SK-N-SH (cell line): ENCODE results near the gene SLC22A13. TPM values are rescaled to one million over a fixed set of nuclear protein-coding genes. Genes with fewer than 3 reads are reported as not detected.

Experiments
- CTCF ChIA-PET: fragments of 300-600, 350-600 bp; formaldehyde crosslinking; extraction: SDS; loops from one replicate; lab custom pipeline; 2021; lab: Yijun Ruan, JAX
- POLR2A ChIA-PET: fragments of 350-600 bp; sonication (Branson Sonifier 250); formaldehyde crosslinking; extraction: SDS; loops from one replicate; lab custom pipeline; 2020; ENCODE audit warnings: antibody characterized with exemption, inconsistent platforms; lab: Yijun Ruan, JAX
- DNase-seq: peaks from one replicate; pipeline ENCODE4 v3.0.0; 2012
- H2AFZ ChIP-seq: fragments of 200-600 bp; sonication (generic); 2 replicates; pipeline ENCODE4 v1.8.1; 2016; ENCODE audit warnings: antibody characterized with exemption, mild to moderate bottlenecking, low read depth
- H3F3A ChIP-seq: fragments of 200-600 bp; sonication (generic); replicated peaks from 2 replicates; pipeline ENCODE3; 2016; ENCODE audit warnings: antibody characterized with exemption, mild to moderate bottlenecking; ENCODE audit not compliant: insufficient read depth
- H3K27ac ChIP-seq, 2 experiments: fragments of 200-500 bp in 1 of 2; fragments of 200-600 bp in 1 of 2; sonication (Bioruptor generic) in 1 of 2; sonication (generic), shearing (Covaris generic) in 1 of 2; 2 replicates each; pipeline versions ENCODE4 v1.5.1 to v1.6.1; 2014 to 2016; ENCODE audit warnings: low read depth in 2 of 2, inconsistent platforms in 1 of 2, low read length in 1 of 2, mild to moderate bottlenecking in 1 of 2, mixed read lengths in 1 of 2
- H3K27me3 ChIP-seq: fragments of 200-600 bp; sonication (generic), shearing (Covaris generic); 2 replicates; pipeline ENCODE4 v1.6.1; 2016; ENCODE audit warnings: mixed run types; ENCODE audit not compliant: insufficient read depth
- H3K36me3 ChIP-seq, 2 experiments: fragments of 200-500 bp in 1 of 2; fragments of 200-600 bp in 1 of 2; sonication (Bioruptor generic) in 1 of 2; sonication (generic) in 1 of 2; replicated peaks in 1 of 2; 2 replicates each; pipeline versions ENCODE3 to v1.5.1; 2014 to 2016; ENCODE audit warnings: low read length in 1 of 2, mild to moderate bottlenecking in 1 of 2; ENCODE audit not compliant: insufficient read depth in 2 of 2, control insufficient read depth in 1 of 2
- H3K4me1 ChIP-seq, 2 experiments: fragments of 200-500 bp in 1 of 2; fragments of 200-600 bp in 1 of 2; sonication (Bioruptor generic) in 1 of 2; sonication (generic), shearing (Covaris generic) in 1 of 2; 2 replicates each; pipeline versions ENCODE4 v1.5.1 to v1.6.1; 2014 to 2016; ENCODE audit warnings: low read depth in 1 of 2, low read length in 1 of 2, mixed run types in 1 of 2; ENCODE audit not compliant: insufficient read depth in 2 of 2, control insufficient read depth in 1 of 2
- H3K4me2 ChIP-seq: fragments of 200-600 bp; sonication (generic), shearing (Covaris generic); 2 replicates; pipeline ENCODE4 v1.6.1; 2017; ENCODE audit warnings: mixed run types
- H3K4me3 ChIP-seq, 2 experiments: fragments of 200-500 bp in 1 of 2; fragments of 200-600 bp in 1 of 2; sonication (Bioruptor generic) in 1 of 2; sonication (generic), shearing (Covaris generic) in 1 of 2; 2 replicates each; pipeline versions ENCODE4 v1.5.1 to v1.8.1; 2014 to 2016; ENCODE audit warnings: low read depth in 2 of 2, inconsistent platforms in 1 of 2, low read length in 1 of 2, mild to moderate bottlenecking in 1 of 2, mixed read lengths in 1 of 2, moderate library complexity in 1 of 2
- H3K79me2 ChIP-seq: fragments of 200-600 bp; sonication (generic); 2 replicates; pipeline ENCODE4 v1.8.1; 2017; ENCODE audit warnings: mild to moderate bottlenecking; ENCODE audit not compliant: insufficient read depth
- H3K9ac ChIP-seq: fragments of 200-600 bp; sonication (generic); 2 replicates; pipeline ENCODE4 v1.6.1; 2017; ENCODE audit warnings: mixed run types
- H3K9me2 ChIP-seq: fragments of 200-600 bp; sonication (generic); 2 replicates; pipeline ENCODE4 v1.6.1; 2017; ENCODE audit warnings: mixed run types
- H3K9me3 ChIP-seq: fragments of 200-600 bp; sonication (generic); 2 replicates; pipeline ENCODE4 v1.6.1; 2017; ENCODE audit warnings: mixed run types, mild to moderate bottlenecking, moderate library complexity
- H4K20me1 ChIP-seq: fragments of 200-600 bp; sonication (generic); 2 replicates; pipeline ENCODE4 v1.6.1; 2017; ENCODE audit warnings: mild to moderate bottlenecking, mixed run types; ENCODE audit not compliant: insufficient read depth
- CTCF ChIP-seq: fragments of 200-600 bp; sonication (generic); IDR thresholded peaks from 2 replicates; pipeline ENCODE4 v1.6.1; 2017; ENCODE audit warnings: antibody characterized with exemption, mild to moderate bottlenecking, moderate library complexity
- EP300 ChIP-seq, 2 experiments: IDR thresholded peaks; 2 replicates each; pipeline versions ENCODE4 v1.4.0 to v1.6.1; 2012; ENCODE audit warnings: borderline replicate concordance in 1 of 2, low read depth in 1 of 2, low read length in 1 of 2
- EZH2phosphoT487 ChIP-seq: fragments of 200-600 bp; sonication (generic); IDR thresholded peaks from 2 replicates; pipeline ENCODE4 v1.6.1; 2017; ENCODE audit warnings: low read depth, mixed run types, mild to moderate bottlenecking, antibody characterized with exemption, moderate library complexity, borderline replicate concordance
- FOSL2 ChIP-seq: IDR thresholded peaks from 2 replicates; pipeline ENCODE4 v1.4.0; 2012; ENCODE audit warnings: low read depth, mild to moderate bottlenecking, moderate library complexity, borderline replicate concordance
- FOXJ3 ChIP-seq: sonication (generic); formaldehyde crosslinking; IDR thresholded peaks from 2 replicates; pipeline ENCODE4 v1.5.1; 2020; ENCODE audit warnings: mild to moderate bottlenecking, missing genetic modification reagents
- FOXM1 ChIP-seq: IDR thresholded peaks from 2 replicates; pipeline ENCODE4 v1.4.0; 2012; ENCODE audit warnings: low read depth, mild to moderate bottlenecking
- JUND ChIP-seq: IDR thresholded peaks from 2 replicates; pipeline ENCODE4 v1.4.0; 2012
- MAX ChIP-seq: IDR thresholded peaks from 2 replicates; pipeline ENCODE4 v1.4.0; 2012; ENCODE audit warnings: low read depth
- MXI1 ChIP-seq: IDR thresholded peaks from 2 replicates; pipeline ENCODE4 v1.6.1; 2012; ENCODE audit warnings: mild to moderate bottlenecking, low read depth, low read length, improper control_type of control experiment
- NFIC ChIP-seq: IDR thresholded peaks from 2 replicates; pipeline ENCODE4 v1.4.0; 2012; ENCODE audit warnings: borderline replicate concordance
- PBX3 ChIP-seq: IDR thresholded peaks from 2 replicates; pipeline ENCODE4; 2012
- POLR2AphosphoS5 ChIP-seq: IDR thresholded peaks from 2 replicates; pipeline ENCODE4 v1.6.1; 2012; ENCODE audit warnings: low read depth, low read length
- RXRA ChIP-seq: IDR thresholded peaks from 2 replicates; pipeline ENCODE4 v1.4.0; 2012; ENCODE audit warnings: low read depth, mild to moderate bottlenecking, borderline replicate concordance
- SIN3A ChIP-seq: IDR thresholded peaks from 2 replicates; pipeline ENCODE4 v1.6.1; 2012; ENCODE audit warnings: low read depth, mild to moderate bottlenecking, low read length, moderate library complexity, borderline replicate concordance
- TAF1 ChIP-seq: IDR thresholded peaks from 2 replicates; pipeline ENCODE4 v1.6.1; 2012; ENCODE audit warnings: low read depth, mild to moderate bottlenecking, low read length, moderate library complexity, borderline replicate concordance
- USF2 ChIP-seq: fragments of 150-350 bp; IDR thresholded peaks from 2 replicates; pipeline ENCODE4 v1.6.1; 2017; ENCODE audit warnings: antibody characterized with exemption, low read length, low read depth, borderline replicate concordance
- ZBTB33 ChIP-seq: IDR thresholded peaks from 2 replicates; pipeline ENCODE4 v1.4.0; 2012; ENCODE audit warnings: low read depth, borderline replicate concordance
- polyA plus RNA-seq, 3 experiments: library from polyadenylated mRNA; depleted of rRNA; stranded (reverse); fragments of >200 nt; gene quantifications; 2 replicates each; pipeline ENCODE4 v1.2.3, GENCODE V29; 2012
- small RNA-seq, 7 experiments: library from RNA; depleted of rRNA; stranded (forward); fragments of <200 nt; gene quantifications; one replicate each; pipeline ENCODE3, GENCODE V24; 2012

SLC22A13 gene
- polyA plus RNA-seq, 1 of the 3 experiments (the other 2 are of a cell fraction) = 0.08 TPM

GRCh38 chr3:38327335-38328009 lies 61.9 kb downstream of the SLC22A13 start:
- Histone ChIP-seq H3K36me3 (no peaks in the 10 kb centered on the region), H3K27me3 (no peaks in the 10 kb centered on the region), H3K79me2 (no peaks in the 10 kb centered on the region), H3K4me3 (no peak overlapping the region), H4K20me1 (no peaks in the 10 kb centered on the region), H3K4me1 (no peaks in the 10 kb centered on the region), H2AFZ (no peak overlapping the region), H3K27ac (no peak overlapping the region), H3F3A (no peaks in the 10 kb centered on the region), H3K4me2 (no peak overlapping the region), H3K9ac (no peak overlapping the region), H3K9me2 (no peaks in the 10 kb centered on the region), H3K9me3 (no peaks in the 10 kb centered on the region)
- ChIA-PET POLR2A (no interaction called here), CTCF (interaction anchor here (0.7 to 1.9 kb wide), 6 partner anchors 9 to 328 kb away, joined by 3 to 7 read pairs (median 3); partner anchors contain the start of gene XYLB)
- TF ChIP-seq MAX = no peak
- peak; percentile 28; the same call in 1 of the 2 replicates for TF ChIP-seq FOSL2
- no peak for TF ChIP-seq CTCF
- no peak for TF ChIP-seq POLR2AphosphoS5
- TF ChIP-seq ZBTB33 = no peak
- TF ChIP-seq MXI1 = no peak
- TF ChIP-seq FOXM1 = no peak
- no peak for TF ChIP-seq EZH2phosphoT487
- no peak for TF ChIP-seq RXRA
- TF ChIP-seq JUND = no peak
- TF ChIP-seq NFIC = no peak
- TF ChIP-seq USF2 = no peak
- TF ChIP-seq EP300 (IDR thresholded peaks at IDR 0.05; ENCODE audit: borderline replicate concordance in 1 of 2, low read depth in 1 of 2, low read length in 1 of 2) = 0 out of 4 replicates have a peak, but pooled peaks of 1 of the 2 experiments have one; percentile 22
- no peak for TF ChIP-seq SIN3A
- no peak for TF ChIP-seq FOXJ3 (CRISPR knock-in tag)
- no peak for TF ChIP-seq TAF1
- TF ChIP-seq PBX3 = peak; percentile 29; the same call in 1 of the 2 replicates
- DNase-seq = no peak

Small RNA genes within 50 kb of the gene (small RNA-seq; reads per million reads assigned to genes)
- gene RNU6-235P = 0 to 1.6 (median 0) reads per million in 7 experiments

Other genes with a start within 250 kb of the SLC22A13 start
- gene PLCD1, start 236.2 kb upstream of the SLC22A13 start, polyA plus RNA-seq (2012; rRNA removed) = 15.2 and 20.2 TPM in 2 replicates
- gene DLEC1, start 226.6 kb upstream of the SLC22A13 start, polyA plus RNA-seq (2012; rRNA removed) = 0.02 TPM in 1 of 2 replicates, not detected in the other
- gene ACAA1, start 128.7 kb upstream of the SLC22A13 start, polyA plus RNA-seq (2012; rRNA removed) = 86.4 and 101 TPM in 2 replicates
- gene MYD88, start 127.2 kb upstream of the SLC22A13 start, polyA plus RNA-seq (2012; rRNA removed) = 24.0 and 26.9 TPM in 2 replicates
- gene OXSR1, start 100.3 kb upstream of the SLC22A13 start, polyA plus RNA-seq (2012; rRNA removed) = 22.3 and 31.9 TPM in 2 replicates
- 0.10 and 0.16 TPM in 2 replicates for gene SLC22A14, start 16.5 kb downstream of the SLC22A13 start, polyA plus RNA-seq (2012; rRNA removed)
- 2.7 and 3.6 TPM in 2 replicates for gene XYLB, start 81.0 kb downstream of the SLC22A13 start, polyA plus RNA-seq (2012; rRNA removed)
- gene ACVR2B, start 188.1 kb downstream of the SLC22A13 start, polyA plus RNA-seq (2012; rRNA removed) = 1.4 TPM in 2 replicates
- gene EXOG, start 230.5 kb downstream of the SLC22A13 start, polyA plus RNA-seq (2012; rRNA removed) = 6.2 and 8.8 TPM in 2 replicates